Measurements from ENCODE around the gene C3orf20.

The C3orf20 gene

GRCh38 chr3:14758959-14759358 lies 84.0 kb downstream of the C3orf20 start:
- H3K4me1 ChIP-seq (ENCODE audit: insufficient read depth, low read length) = no peaks in the 10 kb centered on the region
- H3K27me3 ChIP-seq (ENCODE audit: insufficient read depth, low read length) = no peaks in the 10 kb centered on the region
- no peak overlapping the region for H3K4me3 ChIP-seq (ENCODE audit: low read length)
- no peaks in the 10 kb centered on the region for H3K9me3 ChIP-seq (ENCODE audit: insufficient read depth, low read depth, low read length)
- WGBS = 90% methylated on average over 3 of the region's 3 CpGs
- no peak overlapping the region for H3K9ac ChIP-seq (ENCODE audit: low read depth, low read length)
- no peaks in the 10 kb centered on the region for H3K36me3 ChIP-seq (ENCODE audit: insufficient read depth, low read length)
- no peak overlapping the region for H3K27ac ChIP-seq (ENCODE audit: low read depth, low read length)

- Histone ChIP-seq H3K4me3 (ENCODE audit: low read length) (no peak overlapping the region), H3K27me3 (ENCODE audit: insufficient read depth, low read length) (no peaks in the 10 kb centered on the region), H3K9me3 (ENCODE audit: insufficient read depth, low read depth, low read length) (no peaks in the 10 kb centered on the region), H3K4me1 (ENCODE audit: insufficient read depth, low read length) (no peaks in the 10 kb centered on the region), H3K36me3 (ENCODE audit: insufficient read depth, low read length) (no peaks in the 10 kb centered on the region), H3K27ac (ENCODE audit: low read depth, low read length) (no peak overlapping the region), H3K9ac (ENCODE audit: low read depth, low read length) (no peak overlapping the region)
Observed at GRCh38 chr3:14760185-14760584, 85.2 kb downstream of the C3orf20 start.

GRCh38 chr3:14761121-14761672 lies 86.3 kb downstream of the C3orf20 start:
- H3K4me3 ChIP-seq (ENCODE audit: low read length) = no peak overlapping the region
- no peaks in the 10 kb centered on the region for H3K27me3 ChIP-seq (ENCODE audit: insufficient read depth, low read length)
- H3K36me3 ChIP-seq (ENCODE audit: insufficient read depth, low read length) = no peaks in the 10 kb centered on the region
- H3K4me1 ChIP-seq (ENCODE audit: insufficient read depth, low read length) = no peaks in the 10 kb centered on the region
- H3K27ac ChIP-seq (ENCODE audit: low read depth, low read length) = no peak overlapping the region
- H3K9me3 ChIP-seq (ENCODE audit: insufficient read depth, low read depth, low read length) = no peaks in the 10 kb centered on the region
- no peak overlapping the region for H3K9ac ChIP-seq (ENCODE audit: low read depth, low read length)
- WGBS = 90% methylated on average over 9 of the region's 9 CpGs

GRCh38 chr3:14761866-14762265 lies 86.9 kb downstream of the C3orf20 start:
- Histone ChIP-seq H3K27ac (ENCODE audit: low read depth, low read length) (no peak overlapping the region), H3K4me3 (ENCODE audit: low read length) (no peak overlapping the region), H3K36me3 (ENCODE audit: insufficient read depth, low read length) (no peaks in the 10 kb centered on the region), H3K9ac (ENCODE audit: low read depth, low read length) (no peak overlapping the region), H3K4me1 (ENCODE audit: insufficient read depth, low read length) (no peaks in the 10 kb centered on the region), H3K27me3 (ENCODE audit: insufficient read depth, low read length) (no peaks in the 10 kb centered on the region), H3K9me3 (ENCODE audit: insufficient read depth, low read depth, low read length) (no peaks in the 10 kb centered on the region)
- WGBS = 99% methylated on average over 2 of the region's 2 CpGs

- no peaks in the 10 kb centered on the region for H3K36me3 ChIP-seq (ENCODE audit: insufficient read depth, low read length)
- no peaks in the 10 kb centered on the region for H3K9me3 ChIP-seq (ENCODE audit: insufficient read depth, low read depth, low read length)
- 95% methylated on average over 3 of the region's 3 CpGs for WGBS
- H3K27ac ChIP-seq (ENCODE audit: low read depth, low read length) = no peak overlapping the region
- no peaks in the 10 kb centered on the region for H3K4me1 ChIP-seq (ENCODE audit: insufficient read depth, low read length)
- H3K27me3 ChIP-seq (ENCODE audit: insufficient read depth, low read length) = no peaks in the 10 kb centered on the region
- no peak overlapping the region for H3K4me3 ChIP-seq (ENCODE audit: low read length)
- no peak overlapping the region for H3K9ac ChIP-seq (ENCODE audit: low read depth, low read length)
Observed at GRCh38 chr3:14762701-14763100, 87.8 kb downstream of the C3orf20 start.

GRCh38 chr3:14764331-14765059 lies 89.6 kb downstream of the C3orf20 start:
- 93% methylated on average over 5 of the region's 8 CpGs for WGBS
- Histone ChIP-seq H3K4me3 (ENCODE audit: low read length) (no peak overlapping the region), H3K9me3 (ENCODE audit: insufficient read depth, low read depth, low read length) (no peaks in the 10 kb centered on the region), H3K4me1 (ENCODE audit: insufficient read depth, low read length) (no peaks in the 10 kb centered on the region), H3K27ac (ENCODE audit: low read depth, low read length) (no peak overlapping the region), H3K36me3 (ENCODE audit: insufficient read depth, low read length) (no peaks in the 10 kb centered on the region), H3K9ac (ENCODE audit: low read depth, low read length) (no peak overlapping the region), H3K27me3 (ENCODE audit: insufficient read depth, low read length) (no peaks in the 10 kb centered on the region)

- Histone ChIP-seq H3K36me3 (ENCODE audit: insufficient read depth, low read length) (no peaks in the 10 kb centered on the region), H3K9me3 (ENCODE audit: insufficient read depth, low read depth, low read length) (no peaks in the 10 kb centered on the region), H3K9ac (ENCODE audit: low read depth, low read length) (no peak overlapping the region), H3K27ac (ENCODE audit: low read depth, low read length) (no peak overlapping the region), H3K27me3 (ENCODE audit: insufficient read depth, low read length) (no peaks in the 10 kb centered on the region), H3K4me1 (ENCODE audit: insufficient read depth, low read length) (no peaks in the 10 kb centered on the region), H3K4me3 (ENCODE audit: low read length) (no peak overlapping the region)
- 97% methylated on average over 3 of the region's 3 CpGs for WGBS
Observed at GRCh38 chr3:14765060-14765400, 90.1 kb downstream of the C3orf20 start.

GRCh38 chr3:14765576-14766427 lies 90.9 kb downstream of the C3orf20 start:
- Histone ChIP-seq H3K9ac (ENCODE audit: low read depth, low read length) (no peak overlapping the region), H3K4me1 (ENCODE audit: insufficient read depth, low read length) (no peaks in the 10 kb centered on the region), H3K27me3 (ENCODE audit: insufficient read depth, low read length) (no peaks in the 10 kb centered on the region), H3K36me3 (ENCODE audit: insufficient read depth, low read length) (no peaks in the 10 kb centered on the region), H3K27ac (ENCODE audit: low read depth, low read length) (no peak overlapping the region), H3K9me3 (ENCODE audit: insufficient read depth, low read depth, low read length) (no peaks in the 10 kb centered on the region), H3K4me3 (ENCODE audit: low read length) (no peak overlapping the region)
- WGBS = 92% methylated on average over 9 of the region's 9 CpGs

GRCh38 chr3:14766428-14767244 lies 91.7 kb downstream of the C3orf20 start:
- no peaks in the 10 kb centered on the region for H3K27me3 ChIP-seq (ENCODE audit: insufficient read depth, low read length)
- H3K4me1 ChIP-seq (ENCODE audit: insufficient read depth, low read length) = no peaks in the 10 kb centered on the region
- no peak overlapping the region for H3K27ac ChIP-seq (ENCODE audit: low read depth, low read length)
- H3K9ac ChIP-seq (ENCODE audit: low read depth, low read length) = no peak overlapping the region
- no peaks in the 10 kb centered on the region for H3K9me3 ChIP-seq (ENCODE audit: insufficient read depth, low read depth, low read length)
- H3K4me3 ChIP-seq (ENCODE audit: low read length) = no peak overlapping the region
- H3K36me3 ChIP-seq (ENCODE audit: insufficient read depth, low read length) = no peaks in the 10 kb centered on the region
- 94% methylated on average over 23 of the region's 23 CpGs for WGBS

GRCh38 chr3:14767245-14768051 lies 92.5 kb downstream of the C3orf20 start:
- H3K27ac ChIP-seq (ENCODE audit: low read depth, low read length) = no peak overlapping the region
- no peaks in the 10 kb centered on the region for H3K36me3 ChIP-seq (ENCODE audit: insufficient read depth, low read length)
- H3K9me3 ChIP-seq (ENCODE audit: insufficient read depth, low read depth, low read length) = no peaks in the 10 kb centered on the region
- WGBS = 91% methylated on average over 9 of the region's 9 CpGs
- no peak overlapping the region for H3K9ac ChIP-seq (ENCODE audit: low read depth, low read length)
- no peaks in the 10 kb centered on the region for H3K4me1 ChIP-seq (ENCODE audit: insufficient read depth, low read length)
- H3K4me3 ChIP-seq (ENCODE audit: low read length) = no peak overlapping the region
- no peaks in the 10 kb centered on the region for H3K27me3 ChIP-seq (ENCODE audit: insufficient read depth, low read length)

Data from HUES64 (cell line).